ENCODE data around the gene AGBL2.
A peak's percentile ranks its signal among the peaks of the same experiment; 100 is the strongest.

The AGBL2 gene

DNA sequence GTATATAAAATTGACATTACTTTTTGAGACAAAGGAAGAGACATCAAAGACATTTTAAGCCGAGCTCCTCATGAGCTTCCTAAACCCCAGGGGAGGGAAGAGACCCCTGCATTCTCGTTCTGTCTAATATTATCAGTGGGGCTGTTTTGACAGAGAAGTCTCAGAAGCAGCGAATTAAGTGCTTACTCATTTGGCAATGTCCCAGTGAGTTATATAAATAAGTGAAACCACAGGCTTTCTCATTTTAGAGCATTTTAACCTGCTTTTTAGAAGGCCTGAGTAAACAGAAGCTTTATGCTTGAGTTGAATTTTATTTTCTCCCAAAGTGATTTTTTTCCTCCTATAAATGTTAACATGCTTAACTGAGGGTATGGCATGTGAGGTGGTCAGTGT lies 97.8 kb downstream of the AGBL2 start:
- peak; percentile 52 for DNase-seq

DNA sequence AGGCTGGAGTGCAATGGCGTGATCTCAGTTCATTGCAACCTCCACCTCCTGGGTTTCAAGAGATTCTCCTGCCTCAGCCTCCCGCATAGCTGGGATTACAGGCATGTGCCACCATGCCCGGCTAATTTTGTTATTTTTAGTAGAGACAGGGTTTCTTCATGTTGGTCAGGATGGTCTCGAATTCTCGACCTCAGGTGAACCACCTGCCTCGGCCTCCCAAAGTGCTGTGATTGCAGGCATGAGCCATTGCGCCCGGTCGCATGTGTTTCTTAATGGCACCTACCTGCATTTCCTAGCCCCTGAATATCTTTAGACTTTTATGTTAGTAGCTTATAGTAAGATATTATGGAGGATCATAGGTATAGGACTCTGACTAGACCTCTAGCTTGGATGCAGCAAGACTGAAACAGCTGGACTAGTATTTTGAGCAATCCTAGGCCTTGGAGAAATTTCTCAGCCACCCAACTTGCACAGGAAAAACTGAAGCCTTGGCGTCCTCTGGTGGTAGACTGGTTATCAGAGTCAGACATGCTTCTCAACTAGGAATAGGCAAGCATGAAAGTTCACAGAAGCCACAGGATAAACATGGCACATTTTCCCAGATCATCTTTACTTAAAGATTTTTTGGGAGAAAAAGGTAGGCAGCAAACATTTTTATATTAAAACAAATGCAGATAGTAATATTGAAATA lies 98.3 kb downstream of the AGBL2 start:
- peak; percentile 32 for DNase-seq

DNA sequence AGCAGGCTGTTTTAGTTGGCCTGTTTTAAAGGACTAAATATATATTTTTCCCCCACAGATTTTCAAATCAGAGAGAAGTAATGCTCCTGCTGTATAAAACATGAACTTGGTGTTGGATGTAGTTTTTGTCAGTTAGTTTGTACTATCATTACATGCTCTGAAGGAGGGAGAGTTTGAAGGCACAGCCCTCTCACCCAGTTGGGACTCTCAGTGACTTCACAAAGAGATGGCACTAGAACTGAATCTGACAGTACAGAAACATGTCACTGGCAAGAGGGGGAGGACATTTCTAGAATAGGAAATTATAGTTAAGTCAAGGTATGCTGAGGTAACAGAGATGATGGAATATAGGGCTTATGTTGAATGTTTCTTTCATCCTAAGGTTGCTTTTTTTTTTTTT lies 99.9 kb downstream of the AGBL2 start:
- DNase-seq: no peak

DNA sequence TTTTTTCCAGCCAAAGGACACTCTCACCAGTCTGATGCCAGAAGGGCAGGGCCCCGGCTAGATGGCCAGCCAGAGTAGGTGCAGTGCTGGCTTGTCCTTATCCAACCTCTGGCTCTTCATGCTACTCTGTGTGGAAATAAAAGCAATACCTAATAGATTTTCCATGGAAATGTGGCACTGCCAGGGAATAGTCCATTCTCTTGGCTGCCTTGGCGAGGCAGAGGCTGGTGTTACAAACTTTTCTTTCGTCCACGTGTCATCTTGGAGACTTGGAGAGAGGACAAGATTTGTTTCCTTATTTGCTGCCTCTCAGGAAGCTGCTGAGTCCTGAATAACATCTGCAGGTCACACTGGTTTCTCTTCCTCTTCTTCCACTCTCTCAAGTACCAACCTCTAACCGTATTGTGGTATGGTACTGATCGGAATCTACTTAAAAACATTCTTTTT lies 103.8 kb downstream of the AGBL2 start:
- DNase-seq: no peak

DNA sequence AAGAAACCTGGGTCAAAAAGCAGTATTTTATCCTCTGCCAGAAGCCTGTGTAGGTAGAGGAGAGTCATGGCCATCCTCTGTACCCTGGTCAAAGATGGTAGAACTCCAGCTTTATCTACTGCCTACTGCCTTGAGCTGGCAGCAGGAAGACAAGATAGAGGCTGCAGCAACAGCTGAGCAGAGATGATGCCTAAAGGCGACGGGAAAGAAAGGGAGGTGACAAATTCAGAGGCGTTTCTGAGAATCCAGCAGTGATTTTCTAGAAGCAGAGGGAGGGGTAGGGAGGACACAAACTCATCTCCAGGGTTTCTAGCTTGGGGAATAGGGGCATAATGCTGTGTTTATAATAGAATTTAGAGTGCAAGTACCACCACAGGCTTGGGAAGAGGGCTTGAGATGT lies 105.5 kb downstream of the AGBL2 start:
- no peak for DNase-seq

Measured in kidney glomerular epithelial cell (primary cell).